ENCODE results near the gene TNPO2. TPM values are rescaled to one million over a fixed set of nuclear protein-coding genes. Genes with fewer than 3 reads are reported as not detected.
"Not testable (repeated sequence)": the region's sequence is repeated elsewhere in the genome, so short reads cannot be mapped to it uniquely, and the experiment has no call there.

The TNPO2 gene
- total RNA-seq, 1 donor from 2014 or later, result 35.1 TPM

DNA sequence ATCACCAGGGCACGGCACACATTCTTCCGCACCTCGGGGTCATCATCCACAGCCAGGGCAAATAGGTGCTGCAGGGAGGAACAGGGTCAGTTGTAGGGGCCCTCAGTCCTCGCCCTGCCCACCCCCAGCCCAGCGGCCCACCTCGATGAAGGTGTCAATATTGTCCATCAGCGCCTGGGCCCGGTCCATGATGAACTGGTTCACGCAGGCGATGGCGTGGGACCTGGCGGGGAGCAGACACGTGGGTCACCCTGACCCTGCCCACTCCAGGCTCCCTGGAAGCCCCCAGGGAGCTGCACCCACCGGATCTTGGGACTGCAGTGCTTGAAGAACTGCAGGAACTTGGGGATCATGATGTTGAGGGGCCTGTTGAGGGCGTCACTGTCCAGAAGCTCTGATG lies 8.6 kb downstream of the TNPO2 start:
- DNase-seq (ENCODE audit: missing footprints) (no peak), ATAC-seq (peak; percentile 7)
- intact Hi-C loops (cut with DNase I), result no loop called here

DNA sequence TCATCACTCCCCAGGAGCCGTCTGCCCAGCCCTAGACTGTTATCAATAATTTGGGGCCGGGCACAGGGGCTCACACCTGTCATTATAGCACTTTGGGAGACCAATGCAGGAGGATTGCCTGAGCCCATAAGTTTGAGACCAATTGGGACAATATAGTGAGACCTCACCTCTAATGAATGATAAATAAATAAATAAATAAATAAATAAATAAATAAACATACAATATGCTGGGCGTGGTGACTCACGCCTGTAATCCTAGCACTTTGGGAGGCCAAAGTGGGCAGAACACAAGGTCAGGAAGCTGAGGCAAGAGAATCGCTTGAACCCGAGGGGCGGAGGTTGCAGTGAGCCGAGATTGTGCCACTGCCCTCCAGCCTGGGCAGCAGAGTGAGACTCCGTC lies 10.4 kb downstream of the TNPO2 start:
- intact Hi-C loops (cut with DNase I); ATAC-seq: not testable (repeated sequence)

DNA sequence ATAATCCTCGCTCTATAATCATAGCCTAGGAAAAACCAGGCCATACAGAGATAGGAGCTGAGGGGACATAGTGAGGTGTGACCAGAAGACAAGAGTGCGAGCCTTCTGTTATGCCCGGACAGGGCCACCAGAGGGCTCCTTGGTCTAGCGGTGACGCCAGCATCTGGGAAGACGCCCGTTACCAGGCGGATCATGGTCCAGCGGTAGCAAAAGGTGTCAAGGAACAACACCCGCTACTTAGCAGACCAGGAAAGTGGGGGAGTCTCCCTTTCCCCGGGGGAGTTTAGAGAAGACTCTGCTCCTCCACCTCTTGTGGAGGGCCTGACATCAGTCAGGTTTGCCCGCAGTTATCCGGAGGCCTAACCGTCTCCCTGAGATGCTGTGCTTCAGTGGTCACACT lies 11.7 kb downstream of the TNPO2 start:
- intact Hi-C loops (cut with DNase I); DNase-seq (ENCODE audit: missing footprints); ATAC-seq: not testable (repeated sequence)

More for the DNA sequence above, 10.4 kb downstream of the TNPO2 start:
- DNase-seq (ENCODE audit: missing footprints), result not testable (repeated sequence)

DNA sequence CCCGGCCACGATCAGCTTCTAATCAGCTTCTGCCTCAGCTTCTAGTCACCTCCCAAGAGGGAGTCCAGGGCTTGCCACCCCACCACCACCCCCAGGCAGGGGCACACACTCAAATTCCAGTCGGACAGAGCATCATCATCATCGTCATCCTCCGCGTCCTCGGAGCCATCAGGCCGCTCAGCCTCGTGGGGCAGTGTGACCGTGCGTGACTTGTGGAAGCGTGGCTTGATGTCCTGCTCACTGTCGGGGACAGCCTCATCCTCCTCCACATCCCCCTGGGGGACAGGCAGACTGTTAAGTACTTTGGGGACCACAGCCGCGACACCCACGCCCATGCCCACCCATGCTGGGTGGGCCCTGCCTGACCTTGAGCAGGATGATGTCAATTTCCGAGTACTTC lies 12.5 kb downstream of the TNPO2 start:
- DNase-seq (ENCODE audit: missing footprints) (no peak), ATAC-seq (no peak)
- intact Hi-C loops (cut with DNase I), result no loop called here

DNA sequence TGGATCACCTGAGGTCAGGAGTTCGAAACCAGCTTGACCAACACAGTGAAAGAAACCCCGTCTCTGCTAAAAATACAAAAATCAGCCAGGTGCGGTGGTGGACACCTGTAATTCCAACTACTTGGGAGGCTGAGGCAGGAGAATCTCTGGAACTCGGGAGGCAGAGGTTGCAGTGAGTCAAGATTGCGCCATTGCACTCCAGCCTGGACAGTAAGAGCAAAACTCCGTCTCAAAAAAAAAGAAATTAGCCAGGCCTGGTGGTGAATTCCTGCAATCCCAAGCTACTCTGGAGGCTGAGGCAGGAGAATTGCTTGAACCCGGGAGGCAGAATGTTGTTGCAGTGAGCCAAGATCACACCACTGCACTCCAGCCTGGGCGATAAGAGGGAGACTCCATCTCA lies 15.1 kb downstream of the TNPO2 start:
- DNase-seq (ENCODE audit: missing footprints) (no peak), ATAC-seq (no peak)
- intact Hi-C loops (cut with DNase I), result no loop called here

DNA sequence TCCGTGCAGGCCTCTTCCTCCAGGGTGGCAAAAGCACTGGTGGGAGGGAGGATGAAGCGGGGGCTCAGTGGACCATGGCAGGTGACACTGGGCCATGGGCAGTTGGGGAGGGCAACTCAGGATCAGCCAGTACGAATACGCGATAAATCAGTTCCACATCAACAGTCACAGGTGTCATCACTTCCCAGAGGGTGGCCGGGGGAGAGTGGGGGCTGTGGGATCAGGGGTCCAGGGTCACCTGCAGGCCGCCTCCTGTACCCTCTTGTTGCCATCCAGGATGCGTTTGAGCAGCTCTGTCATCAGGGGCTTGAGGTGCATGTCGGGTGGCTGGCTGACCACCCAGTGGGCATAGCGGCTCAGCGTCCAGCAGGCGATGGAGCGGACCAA lies 17.4 kb downstream of the TNPO2 start:
- ATAC-seq (no peak), DNase-seq (ENCODE audit: missing footprints) (no peak)
- intact Hi-C loops (cut with DNase I), result no loop called here

DNA sequence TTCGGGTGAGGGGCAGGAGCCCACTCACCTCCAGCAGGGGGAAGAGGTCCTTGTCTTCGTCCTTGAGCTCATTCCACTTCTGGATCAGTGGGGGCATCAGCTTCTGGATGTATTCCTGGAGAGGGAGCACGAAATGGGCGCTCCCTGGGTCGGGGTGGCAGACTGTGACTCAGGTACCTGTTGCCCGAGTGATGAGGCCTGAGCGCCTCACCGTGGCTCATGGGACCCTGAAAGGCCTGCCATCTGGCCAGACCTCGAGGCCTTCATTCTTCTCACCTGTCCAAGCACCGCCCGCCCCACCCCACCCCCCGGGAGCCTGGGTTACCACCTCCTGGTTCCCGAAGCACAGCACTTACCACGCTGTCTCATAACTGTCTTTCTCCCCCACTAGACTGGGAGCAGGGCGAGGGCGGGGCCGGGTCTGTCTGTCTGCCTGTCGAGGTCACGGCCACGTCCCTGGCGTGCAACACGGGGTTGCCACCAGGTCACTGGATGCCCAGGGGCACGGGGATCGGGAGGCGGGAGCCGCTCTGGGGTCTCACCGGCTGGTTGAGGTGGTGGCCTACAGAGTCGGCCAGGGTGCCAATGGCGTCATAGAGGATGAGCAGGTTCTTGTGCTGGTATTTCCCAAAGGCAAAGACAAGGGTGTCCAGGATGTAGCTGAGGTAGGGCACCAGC lies 17.9 kb downstream of the TNPO2 start:
- DNase-seq (ENCODE audit: missing footprints) (no peak), ATAC-seq (no peak)
- intact Hi-C loops (cut with DNase I), result no loop called here

DNA sequence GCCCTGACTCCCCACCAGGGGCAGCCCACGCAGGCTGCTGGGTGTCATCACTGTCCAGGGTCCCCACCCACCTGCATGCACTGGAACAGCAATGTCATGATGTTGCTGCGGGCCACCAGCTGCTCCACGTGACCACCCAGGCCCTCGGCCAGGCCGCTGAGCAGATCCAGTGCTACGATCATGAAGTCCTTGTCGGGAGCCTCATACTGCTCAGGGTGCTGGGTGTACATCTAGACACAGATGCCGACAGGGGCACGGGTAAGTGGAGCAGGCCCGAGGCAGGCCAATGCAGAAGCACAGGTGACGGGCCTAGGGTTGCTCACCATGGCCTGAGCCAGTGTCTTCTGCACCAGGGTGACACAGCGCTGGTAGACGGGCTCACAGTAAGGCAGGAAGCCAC lies 18.6 kb downstream of the TNPO2 start:
- intact Hi-C loops (cut with DNase I), result no loop called here
- DNase-seq (ENCODE audit: missing footprints) (no peak), ATAC-seq (no peak)

DNA sequence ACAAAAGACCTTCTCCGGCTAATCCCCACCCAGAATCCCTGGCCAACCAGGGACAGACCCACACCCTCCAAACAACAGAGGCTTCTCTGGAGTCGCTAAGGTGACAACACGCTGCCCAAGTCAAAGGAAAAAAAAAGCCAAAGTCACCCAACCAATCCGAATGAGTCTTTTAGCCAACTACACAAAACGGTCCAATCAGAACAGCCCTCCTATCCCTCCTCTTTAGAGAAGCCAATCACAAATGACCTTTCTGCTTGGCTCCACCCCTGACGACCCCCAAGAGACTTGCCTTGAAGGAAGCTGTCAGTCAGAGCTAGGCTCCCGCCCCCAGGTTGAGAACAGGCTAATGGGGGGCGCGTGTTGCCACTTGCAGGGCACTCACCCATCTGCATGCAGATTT lies 20.7 kb downstream of the TNPO2 start:
- ATAC-seq (no peak), DNase-seq (ENCODE audit: missing footprints) (no peak)
- intact Hi-C loops (cut with DNase I), result no loop called here

DNA sequence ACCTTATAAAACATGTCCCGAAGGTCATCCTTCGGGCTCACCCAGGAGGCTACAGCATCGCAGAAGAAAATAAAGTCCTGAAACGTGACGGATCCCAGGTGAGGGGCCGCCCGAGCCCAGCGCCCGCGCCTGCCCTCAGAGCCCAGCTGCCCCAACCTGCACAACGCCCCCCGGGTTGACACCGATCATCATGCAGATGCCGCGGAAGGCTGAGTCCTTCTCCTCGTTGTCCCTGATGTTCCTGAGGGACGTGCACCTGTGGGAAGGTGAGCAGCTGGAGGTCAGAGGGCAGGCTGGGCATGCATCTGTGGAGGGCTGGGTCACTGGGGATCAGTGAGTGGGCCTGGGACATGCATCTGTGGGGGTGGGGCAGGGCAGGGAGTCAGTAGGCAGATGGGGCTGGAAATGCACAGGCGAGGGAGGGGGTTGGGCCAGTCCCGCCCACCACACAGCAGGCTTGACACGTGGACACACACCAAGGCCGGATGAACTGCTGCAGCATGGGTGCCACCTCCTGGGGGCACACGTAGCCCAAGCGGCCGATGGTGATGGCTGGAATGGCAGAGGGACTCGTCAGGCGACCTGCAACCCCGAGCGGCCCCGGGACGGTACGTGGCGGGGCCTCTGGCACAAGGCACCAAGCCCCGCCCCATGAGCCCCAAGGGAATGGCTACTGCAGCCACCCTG lies 22.0 kb downstream of the TNPO2 start:
- ATAC-seq (no peak), DNase-seq (ENCODE audit: missing footprints) (no peak)
- intact Hi-C loops (cut with DNase I), result no loop called here

DNA sequence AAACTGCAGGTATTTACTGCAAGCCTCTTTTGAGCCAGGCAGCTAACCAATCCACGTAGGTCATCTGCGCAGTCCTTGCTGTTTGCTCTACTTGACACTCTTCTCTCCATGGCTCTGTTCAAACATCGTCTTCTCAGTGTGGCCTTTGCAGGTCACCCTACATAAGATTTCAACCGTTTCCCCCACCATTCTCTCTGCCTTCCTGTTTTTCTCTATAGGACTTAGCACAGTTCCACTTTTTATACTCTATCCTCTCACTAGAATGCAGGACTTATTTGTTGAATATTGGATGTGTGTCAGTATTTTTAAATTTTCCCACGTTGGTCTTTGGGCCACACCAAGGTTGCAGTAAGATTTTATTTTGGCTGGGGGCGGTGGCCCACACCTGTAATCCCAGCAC lies 25.6 kb downstream of the TNPO2 start:
- intact Hi-C loops (cut with DNase I), result no loop called here
- DNase-seq (ENCODE audit: missing footprints), result no peak
- ATAC-seq, result no peak

DNA sequence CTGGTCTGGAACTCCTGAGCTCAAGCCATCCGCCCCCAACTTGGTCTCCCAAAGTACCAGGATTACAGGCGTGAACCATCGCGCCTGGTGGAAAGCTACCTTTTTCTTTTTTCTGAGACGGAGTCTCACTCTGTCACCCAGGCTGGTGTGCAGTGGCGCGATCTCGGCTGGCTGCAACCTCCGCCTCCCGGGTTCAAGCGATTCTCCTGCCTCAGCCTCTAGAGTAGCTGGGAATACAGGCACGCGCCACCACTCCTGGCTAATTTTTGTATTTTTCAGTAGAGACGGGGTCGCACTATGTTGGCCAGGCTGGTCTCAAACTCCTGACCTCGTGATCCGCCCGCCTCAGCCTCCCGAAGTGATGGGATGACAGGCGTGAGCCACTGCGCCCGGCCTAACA lies 26.3 kb downstream of the TNPO2 start:
- intact Hi-C loops (cut with DNase I), result not testable (repeated sequence)

DNA sequence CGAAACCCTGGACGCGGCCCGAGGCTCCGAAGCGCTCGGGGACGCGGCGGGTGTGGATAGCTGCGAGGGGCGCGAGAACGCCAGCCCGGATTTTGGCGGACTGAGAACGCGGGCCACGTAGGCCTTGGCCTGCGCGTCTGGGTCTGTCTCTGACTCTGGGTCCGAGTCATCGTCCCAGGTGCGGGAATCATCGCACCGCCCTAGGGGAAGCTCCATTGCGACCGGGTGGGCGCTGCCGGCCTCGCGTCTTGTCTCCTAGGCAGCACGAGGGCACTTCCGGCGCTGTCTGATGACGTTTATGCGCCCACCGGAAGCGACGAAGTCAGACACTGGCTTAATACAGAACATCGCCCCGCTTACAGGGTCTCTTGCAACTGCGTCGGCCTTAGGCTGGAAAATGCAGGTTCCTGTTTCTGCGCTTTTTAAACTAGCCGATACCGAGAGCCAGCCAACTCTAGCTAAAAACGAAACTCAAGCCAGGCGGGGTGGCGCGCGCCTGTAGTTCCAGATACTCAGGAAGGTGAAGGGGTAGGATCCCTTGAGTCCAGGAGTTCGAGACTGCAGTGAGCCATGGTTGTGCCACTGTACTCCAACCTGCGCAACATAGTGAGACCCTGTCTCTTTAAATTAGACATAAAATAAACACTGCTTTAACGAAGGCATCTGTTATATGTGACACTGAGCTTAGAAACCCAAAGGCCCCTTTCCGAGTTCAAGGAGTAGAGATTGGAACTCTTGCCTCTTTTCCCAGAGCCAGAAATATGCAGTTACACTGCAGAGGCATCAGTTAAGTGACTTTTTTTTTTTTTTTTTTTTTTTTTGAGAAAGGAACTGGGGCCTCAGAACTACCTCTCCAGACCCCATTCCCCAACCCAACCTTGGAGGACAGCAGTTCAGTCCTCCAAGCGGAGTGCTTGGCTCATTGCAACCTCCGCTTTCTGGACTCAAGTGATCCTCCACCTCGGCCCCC lies 27.1 kb downstream of the TNPO2 start, which contains the start of gene FBXW9:
TSS of gene FBXW9 (minus strand) at position 266 of the 970 bp plus-strand sequence. CDS start at position 216, 50 bp downstream.
- ATAC-seq (peak; percentile 94), DNase-seq (ENCODE audit: missing footprints) (peak; percentile 98)
- intact Hi-C loops (cut with DNase I), result no loop called here

More for the DNA sequence above, 26.3 kb downstream of the TNPO2 start:
- not testable (repeated sequence) for DNase-seq (ENCODE audit: missing footprints); ATAC-seq

DNA sequence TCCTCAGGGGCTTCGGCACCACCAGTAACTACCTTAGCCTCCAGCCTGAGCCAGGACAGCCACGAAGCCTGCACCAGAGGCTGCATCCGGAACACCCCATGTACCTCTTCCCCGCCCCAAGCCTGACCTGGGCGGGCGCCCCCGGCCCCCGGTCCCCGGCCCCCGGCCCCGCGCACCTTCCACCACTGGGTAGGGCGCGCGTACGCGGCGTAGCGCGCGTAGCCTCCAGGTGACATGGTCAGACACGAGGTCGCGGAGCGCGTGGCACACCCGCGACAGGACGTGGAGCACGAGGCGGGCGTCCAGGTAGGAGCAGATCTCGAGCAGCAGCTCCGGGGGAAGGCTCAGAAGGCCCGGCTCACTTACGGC lies 27.8 kb downstream of the TNPO2 start:
- intact Hi-C loops (cut with DNase I), result no loop called here
- ATAC-seq (no peak), DNase-seq (ENCODE audit: missing footprints) (no peak)

DNA sequence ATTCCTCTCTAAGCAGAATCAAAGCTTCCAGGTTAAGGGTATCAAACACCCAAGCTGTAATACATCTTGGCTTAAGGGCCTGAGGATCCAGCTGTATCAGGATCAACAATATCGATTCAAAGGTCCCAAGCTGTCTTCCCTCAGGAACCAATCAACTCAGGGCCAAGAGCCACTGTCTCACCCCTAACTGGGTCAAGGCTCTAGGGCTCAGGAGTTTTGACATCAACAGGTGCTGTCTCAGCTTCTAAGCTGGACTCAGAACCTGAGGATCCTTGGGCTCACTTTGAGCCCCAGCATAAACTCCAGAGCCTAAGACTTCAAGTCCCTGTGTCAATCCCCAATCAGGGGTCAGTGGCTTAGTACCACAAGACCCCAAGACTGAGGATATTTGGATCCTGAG lies 28.2 kb downstream of the TNPO2 start:
- ATAC-seq, result no peak
- no peak for DNase-seq (ENCODE audit: missing footprints)
- intact Hi-C loops (cut with DNase I), result no loop called here

DNA sequence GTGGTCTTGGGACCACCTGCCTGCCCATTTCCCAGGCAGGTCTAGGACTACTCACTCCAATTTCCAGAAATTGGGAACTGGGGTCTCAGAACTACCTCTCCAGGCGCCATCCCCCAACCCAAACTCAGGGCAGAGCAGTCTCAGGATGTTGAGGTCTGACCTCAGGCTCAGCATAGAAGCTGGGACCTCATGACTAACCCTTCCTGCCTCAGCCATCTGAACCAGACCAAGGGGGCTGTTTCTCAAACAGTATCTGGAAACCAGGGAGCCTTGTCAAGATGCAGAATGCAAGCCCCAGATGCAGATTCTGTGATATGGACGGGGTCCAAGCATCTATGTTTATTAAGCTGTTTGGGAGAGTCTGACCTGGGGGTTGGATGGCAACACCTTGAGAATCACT lies 28.6 kb downstream of the TNPO2 start:
- intact Hi-C loops (cut with DNase I), result no loop called here
- no peak for ATAC-seq
- DNase-seq (ENCODE audit: missing footprints), result no peak

DNA sequence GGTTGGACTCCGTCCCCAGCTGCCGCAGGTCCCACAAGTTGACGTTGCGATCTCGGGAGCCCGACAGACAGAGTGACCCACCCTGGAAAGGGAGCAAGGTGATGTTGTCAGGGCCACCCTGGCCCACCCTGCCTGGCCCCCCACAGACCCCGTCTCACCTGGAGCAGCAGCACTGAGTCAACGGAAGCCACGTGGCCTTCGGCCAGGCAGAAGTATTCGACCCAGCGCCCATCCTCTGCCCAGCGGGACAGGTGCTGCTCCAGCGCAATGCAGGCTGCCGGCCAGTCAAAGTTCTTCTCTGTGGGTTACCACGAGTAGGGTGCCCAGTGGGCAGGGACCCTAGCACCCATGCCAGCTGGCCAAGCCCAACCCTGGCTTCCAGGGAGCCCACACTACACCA lies 29.1 kb downstream of the TNPO2 start:
- no peak for DNase-seq (ENCODE audit: missing footprints)
- intact Hi-C loops (cut with DNase I), result no loop called here
- no peak for ATAC-seq

DNA sequence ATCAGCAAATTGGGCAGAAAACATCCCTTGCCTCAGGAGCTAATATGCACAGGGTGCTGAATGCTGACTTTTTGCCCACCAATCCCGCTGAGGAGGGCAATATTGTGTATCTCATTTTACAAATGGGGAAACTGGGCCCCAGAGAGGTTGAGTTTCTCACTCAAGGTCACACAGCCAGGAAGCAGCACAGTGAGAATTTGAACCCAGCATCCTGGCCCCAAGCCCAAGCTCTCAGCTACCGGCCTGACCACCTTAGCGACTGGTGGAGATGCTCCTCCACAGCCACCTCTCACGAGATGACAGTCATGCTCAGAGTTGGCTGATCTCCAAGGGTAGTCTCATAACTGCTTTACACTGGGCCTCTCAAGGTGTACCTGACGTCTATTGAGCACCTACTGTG lies 30.8 kb downstream of the TNPO2 start:
- intact Hi-C loops (cut with DNase I), result no loop called here
- DNase-seq (ENCODE audit: missing footprints) (no peak), ATAC-seq (no peak)

DNA sequence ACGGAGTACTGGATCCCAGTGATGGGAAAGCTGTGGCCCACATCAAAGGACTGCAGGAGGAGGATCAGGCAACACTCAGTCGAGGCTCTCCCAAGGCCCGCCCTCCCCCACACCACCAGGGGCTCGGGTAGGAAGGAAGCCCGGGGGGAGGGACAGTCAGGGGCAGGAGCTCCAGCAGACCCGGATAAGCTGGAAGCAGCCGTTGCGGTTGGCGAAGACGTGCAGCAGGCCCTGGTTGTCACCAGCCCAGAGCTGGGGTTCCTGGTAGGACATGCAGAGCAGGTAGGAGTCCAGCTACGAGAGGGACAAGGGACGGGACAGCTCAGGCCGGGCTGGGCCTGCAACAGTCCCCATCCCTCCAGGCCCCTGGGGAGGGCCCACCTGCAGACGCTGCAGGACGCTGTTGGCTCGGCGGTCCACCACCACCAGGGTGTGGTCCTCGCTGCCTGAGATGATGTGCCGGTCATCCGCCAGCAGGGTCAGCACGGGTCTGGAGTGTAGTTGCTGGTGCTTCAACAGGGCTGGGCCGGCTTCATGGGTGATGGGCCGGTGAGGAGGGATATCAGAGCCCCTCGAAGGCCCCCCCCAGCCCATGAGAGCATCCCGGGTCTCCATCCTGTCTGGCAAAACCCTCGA lies 34.0 kb downstream of the TNPO2 start:
- no peak for ATAC-seq
- no peak for DNase-seq (ENCODE audit: missing footprints)
- intact Hi-C loops (cut with DNase I), result no loop called here

Measured in Right ventricle myocardium inferior (tissue), 1 donor.